Coronary artery (tissue), 2 donors: ENCODE measurements around the gene LDOC1.
"Not testable (repeated sequence)": the region's sequence is repeated elsewhere in the genome, so short reads cannot be mapped to it uniquely, and the experiment has no call there.

Source experiments
- DNase-seq: peaks from one replicate; pipeline ENCODE4 v3.0.0-alpha.2; 2017; ENCODE audit warnings: low spot score
- H3K27ac ChIP-seq, 2 donors: fragments of 200-600 bp; sonication (generic); one replicate each; pipeline ENCODE4 v1.5.1; 2016 to 2019
- H3K4me3 ChIP-seq: fragments of 200-600 bp; sonication (generic); 2 replicates; pipeline ENCODE4 v1.5.1; 2016; ENCODE audit warnings: mild to moderate bottlenecking, moderate library complexity
- CTCF ChIP-seq: fragments of 200-600 bp; sonication (generic); IDR thresholded peaks from one replicate; pipeline ENCODE4 v1.5.1; 2019; ENCODE audit warnings: antibody characterized with exemption

Gene LDOC1

GRCh38 chrX:141176586-141177451 lies at the start of gene LDOC1:
TSS of gene LDOC1 (minus strand) at chrX:141177129. CDS start at chrX:141177021, 108 bp downstream.
- H3K27ac ChIP-seq = peak within 1 kb of the TSS; percentile 72 to 84

GRCh38 chrX:141221611-141222010 lies 44.7 kb upstream of the LDOC1 start:
- H3K27ac ChIP-seq = no peak overlapping the region
- no peak for TF ChIP-seq CTCF
- no peak overlapping the region for H3K4me3 ChIP-seq
- DNase-seq = no peak

More at GRCh38 chrX:141176586-141177451, at the start of gene LDOC1:
- DNase-seq = peak; percentile 82
- H3K4me3 ChIP-seq = peak within 1 kb of the TSS; percentile 85
- no peak for TF ChIP-seq CTCF

GRCh38 chrX:141220342-141221008 lies 43.5 kb upstream of the LDOC1 start:
- TF ChIP-seq CTCF = no peak
- no peak for DNase-seq
- Histone ChIP-seq H3K4me3 (no peak overlapping the region), H3K27ac (no peak overlapping the region)

- no peak for DNase-seq
- H3K4me3 ChIP-seq = no peak overlapping the region
- TF ChIP-seq CTCF = no peak
- H3K27ac ChIP-seq = no peak overlapping the region
Measured at GRCh38 chrX:141214196-141214595, 37.3 kb upstream of the LDOC1 start.

GRCh38 chrX:141201962-141202361 lies 25.0 kb upstream of the LDOC1 start:
- DNase-seq = no peak
- TF ChIP-seq CTCF = no peak
- no peak overlapping the region for H3K27ac ChIP-seq
- H3K4me3 ChIP-seq = no peak overlapping the region

- H3K4me3 ChIP-seq, DNase-seq, H3K27ac ChIP-seq: not testable (repeated sequence)
Measured at GRCh38 chrX:141188573-141188972, 11.6 kb upstream of the LDOC1 start.

DNA sequence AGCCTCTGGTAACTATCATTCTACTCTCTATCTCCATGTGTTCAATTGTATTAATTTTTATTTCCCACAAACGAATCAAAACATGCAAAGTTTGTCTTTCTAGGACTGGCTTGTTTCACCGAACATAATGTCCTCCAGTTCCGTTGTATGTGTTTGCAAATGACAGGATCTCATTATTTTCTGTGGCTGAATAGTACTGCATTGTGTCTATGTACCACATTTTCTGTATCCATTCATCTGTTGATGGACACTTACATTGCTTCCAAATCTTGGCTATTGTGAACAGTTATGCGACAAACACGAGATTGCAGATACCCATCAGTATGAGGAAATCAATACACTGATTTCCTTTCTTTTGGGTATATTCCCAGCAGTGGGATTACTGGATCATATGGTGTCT lies 8.4 kb upstream of the LDOC1 start:
- TF ChIP-seq CTCF = no peak
- H3K27ac ChIP-seq = no peak overlapping the region
- no peak for DNase-seq
- H3K4me3 ChIP-seq = no peak overlapping the region
